Activated CD4-positive, CD25-positive, alpha-beta regulatory T cell treated with anti-CD3 and anti-CD28 coated beads, Interleukin-2, amount 50 U/mL, for 72 hours (primary cell): ENCODE data around the gene DUSP10.

Experiments
- DNase-seq: peaks from one replicate; pipeline ENCODE4 v3.0.0; 2021

The DUSP10 gene

GRCh38 chr1:221741703-221742554 is at the start of gene DUSP10:
DUSP10 (minus strand) TSS chr1:221742089; CDS start chr1:221739744, 2,345 bp downstream.
- DNase-seq = peak; percentile 97

GRCh38 chr1:221788466-221788865 is 46.6 kb upstream of the DUSP10 start:
- no peak for DNase-seq

- no peak for DNase-seq
Observed at GRCh38 chr1:221786647-221787046, 44.8 kb upstream of the DUSP10 start.

- DNase-seq = no peak
Observed at GRCh38 chr1:221783936-221784335, 42.0 kb upstream of the DUSP10 start.

GRCh38 chr1:221783437-221783836 is 41.5 kb upstream of the DUSP10 start:
- DNase-seq = no peak

- no peak for DNase-seq
Observed at GRCh38 chr1:221782970-221783369, 41.1 kb upstream of the DUSP10 start.

GRCh38 chr1:221782477-221782876 is 40.6 kb upstream of the DUSP10 start:
- no peak for DNase-seq

GRCh38 chr1:221781102-221781755 is 39.3 kb upstream of the DUSP10 start:
- DNase-seq = no peak

- no peak for DNase-seq
Observed at GRCh38 chr1:221780175-221780574, 38.3 kb upstream of the DUSP10 start.

- DNase-seq = no peak
Observed at GRCh38 chr1:221779771-221780170, 37.9 kb upstream of the DUSP10 start.

- no peak for DNase-seq
Observed at GRCh38 chr1:221778535-221779142, 36.8 kb upstream of the DUSP10 start.

GRCh38 chr1:221778125-221778524 is 36.2 kb upstream of the DUSP10 start:
- DNase-seq = no peak

- DNase-seq = no peak
Observed at GRCh38 chr1:221777431-221778072, 35.7 kb upstream of the DUSP10 start.

GRCh38 chr1:221776495-221777301 is 34.8 kb upstream of the DUSP10 start:
- no peak for DNase-seq

GRCh38 chr1:221775206-221775605 is 33.3 kb upstream of the DUSP10 start:
- DNase-seq = no peak

GRCh38 chr1:221774054-221774842 is 32.4 kb upstream of the DUSP10 start:
- no peak for DNase-seq

- no peak for DNase-seq
Observed at GRCh38 chr1:221773383-221773782, 31.5 kb upstream of the DUSP10 start.

GRCh38 chr1:221772117-221772516 is 30.2 kb upstream of the DUSP10 start:
- no peak for DNase-seq

GRCh38 chr1:221768444-221769066 is 26.7 kb upstream of the DUSP10 start:
- DNase-seq = no peak

GRCh38 chr1:221766210-221766609 is 24.3 kb upstream of the DUSP10 start:
- DNase-seq = no peak

- no peak for DNase-seq
Observed at GRCh38 chr1:221765527-221765926, 23.6 kb upstream of the DUSP10 start.
